Measurements from ENCODE around the gene DMWD.

DMWD gene

DNA sequence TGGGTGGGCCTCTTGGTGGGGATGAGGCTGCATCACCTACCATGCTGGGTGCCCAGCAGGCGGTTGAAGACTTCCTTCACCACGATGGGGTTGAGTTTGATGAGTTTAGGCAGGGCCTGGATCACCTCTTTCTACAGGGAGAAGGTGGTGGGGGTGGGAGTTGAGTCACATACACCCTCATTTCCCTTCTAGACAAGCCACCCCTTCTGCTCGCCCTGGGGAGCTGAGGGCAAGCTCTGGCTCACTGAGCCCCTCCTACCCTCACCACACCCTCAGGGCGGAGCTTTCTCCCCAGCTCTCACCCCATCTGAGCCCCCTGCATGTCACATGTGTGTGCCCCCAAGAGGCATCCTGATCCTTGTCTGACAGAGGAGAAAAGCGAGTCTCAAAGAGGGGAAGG, 30.1 kb upstream of the DMWD start:
- Histone ChIP-seq H3K36me3 (ENCODE audit: control insufficient read depth, insufficient read depth, low read length) (peaks cover 25% of the 10 kb centered on the region), H3K27me3 (ENCODE audit: control insufficient read depth, insufficient read depth, low read length) (no peaks in the 10 kb centered on the region), H3K4me3 (ENCODE audit: low read length) (no peak overlapping the region), H3K4me1 (ENCODE audit: control insufficient read depth, insufficient read depth, low read length) (no peaks in the 10 kb centered on the region), H3K27ac (ENCODE audit: low read depth, low read length) (no peak overlapping the region), H3K9ac (ENCODE audit: low read length) (no peak overlapping the region)

DNA sequence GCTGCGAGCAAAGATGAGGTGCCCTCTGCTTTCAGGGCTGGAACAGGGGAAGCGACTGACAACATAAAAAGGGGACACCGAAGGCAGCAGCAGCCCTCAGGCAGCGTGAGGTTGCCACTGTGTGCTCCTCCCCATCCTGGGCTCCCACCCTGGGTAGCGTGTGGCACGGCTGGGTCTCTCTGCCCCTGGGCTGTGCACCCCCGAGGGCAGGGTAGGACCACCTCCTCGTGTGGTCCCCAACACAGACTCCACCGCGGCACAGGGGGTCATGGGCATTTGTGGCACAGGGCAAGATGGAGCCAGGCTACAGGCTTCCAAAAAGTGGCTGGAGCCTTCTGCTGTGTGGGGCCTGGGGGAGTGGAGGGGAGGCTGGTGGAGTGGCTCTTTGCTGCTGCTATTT, 28.9 kb upstream of the DMWD start:
- Histone ChIP-seq H3K4me3 (ENCODE audit: low read length) (no peak overlapping the region), H3K9ac (ENCODE audit: low read length) (no peak overlapping the region), H3K27ac (ENCODE audit: low read depth, low read length) (no peak overlapping the region), H3K4me1 (ENCODE audit: control insufficient read depth, insufficient read depth, low read length) (no peaks in the 10 kb centered on the region), H3K27me3 (ENCODE audit: control insufficient read depth, insufficient read depth, low read length) (no peaks in the 10 kb centered on the region), H3K36me3 (ENCODE audit: control insufficient read depth, insufficient read depth, low read length) (peaks cover 23% of the 10 kb centered on the region)

GRCh38 chr19:45821103-45821521, 28.5 kb upstream of the DMWD start:
- Histone ChIP-seq H3K27me3 (ENCODE audit: control insufficient read depth, insufficient read depth, low read length) (no peaks in the 10 kb centered on the region), H3K27ac (ENCODE audit: low read depth, low read length) (no peak overlapping the region), H3K4me1 (ENCODE audit: control insufficient read depth, insufficient read depth, low read length) (no peaks in the 10 kb centered on the region), H3K4me3 (ENCODE audit: low read length) (no peak overlapping the region), H3K9ac (ENCODE audit: low read length) (no peak overlapping the region), H3K36me3 (ENCODE audit: control insufficient read depth, insufficient read depth, low read length) (peaks cover 20% of the 10 kb centered on the region)

DNA sequence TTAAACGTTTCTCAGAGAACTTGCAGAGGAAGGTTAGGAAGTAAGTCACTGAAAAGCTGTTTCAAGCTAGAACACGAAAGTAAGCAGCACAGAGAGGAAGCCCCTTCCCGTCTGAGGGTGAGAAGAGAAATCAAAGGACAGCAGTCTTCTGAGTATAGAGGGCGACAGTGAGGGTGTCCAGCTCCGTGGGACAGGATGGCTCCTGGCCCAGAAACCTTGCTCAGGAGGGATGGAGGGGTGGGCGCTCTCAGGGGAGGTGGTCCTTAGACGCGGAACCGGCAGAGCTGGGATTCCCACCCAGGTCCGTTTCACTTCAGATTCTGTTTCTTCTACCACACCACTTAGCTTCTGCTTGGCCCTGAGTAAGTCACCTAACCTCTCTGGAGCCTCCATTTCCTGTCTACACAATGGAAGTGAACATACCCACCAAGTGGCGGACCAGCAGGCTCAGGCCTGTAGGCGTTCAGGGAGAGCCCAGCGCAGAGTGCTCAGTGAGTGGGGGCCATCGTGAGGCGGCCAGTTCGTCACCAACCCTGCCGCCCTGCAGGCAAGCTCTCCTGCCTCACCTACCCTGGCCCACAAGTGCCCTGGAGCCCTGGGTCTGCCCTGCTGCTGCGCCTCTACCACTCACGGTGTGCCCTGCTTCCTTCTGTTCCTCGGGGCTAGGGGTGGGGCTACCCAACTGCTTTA, 27.9 kb upstream of the DMWD start:
- H3K4me1 ChIP-seq (ENCODE audit: control insufficient read depth, insufficient read depth, low read length), result no peaks in the 10 kb centered on the region
- no peak overlapping the region for H3K27ac ChIP-seq (ENCODE audit: low read depth, low read length)
- no peaks in the 10 kb centered on the region for H3K27me3 ChIP-seq (ENCODE audit: control insufficient read depth, insufficient read depth, low read length)
- H3K9ac ChIP-seq (ENCODE audit: low read length), result no peak overlapping the region
- H3K4me3 ChIP-seq (ENCODE audit: low read length), result no peak overlapping the region
- peaks cover 14% of the 10 kb centered on the region for H3K36me3 ChIP-seq (ENCODE audit: control insufficient read depth, insufficient read depth, low read length)

- H3K27ac ChIP-seq (ENCODE audit: low read depth, low read length), result no peak overlapping the region
- H3K36me3 ChIP-seq (ENCODE audit: control insufficient read depth, insufficient read depth, low read length), result peaks cover 8% of the 10 kb centered on the region
- no peaks in the 10 kb centered on the region for H3K27me3 ChIP-seq (ENCODE audit: control insufficient read depth, insufficient read depth, low read length)
- H3K4me3 ChIP-seq (ENCODE audit: low read length), result no peak overlapping the region
- no peak overlapping the region for H3K9ac ChIP-seq (ENCODE audit: low read length)
- no peaks in the 10 kb centered on the region for H3K4me1 ChIP-seq (ENCODE audit: control insufficient read depth, insufficient read depth, low read length)
These were observed 27.1 kb upstream of the DMWD start for GRCh38 chr19:45819769-45820168.

GRCh38 chr19:45817725-45818301, 25.2 kb upstream of the DMWD start:
- Histone ChIP-seq H3K36me3 (ENCODE audit: control insufficient read depth, insufficient read depth, low read length) (peaks cover 5% of the 10 kb centered on the region), H3K9ac (ENCODE audit: low read length) (no peak overlapping the region), H3K27me3 (ENCODE audit: control insufficient read depth, insufficient read depth, low read length) (no peaks in the 10 kb centered on the region), H3K27ac (ENCODE audit: low read depth, low read length) (no peak overlapping the region), H3K4me1 (ENCODE audit: control insufficient read depth, insufficient read depth, low read length) (no peaks in the 10 kb centered on the region), H3K4me3 (ENCODE audit: low read length) (no peak overlapping the region)

GRCh38 chr19:45817010-45817724, 24.5 kb upstream of the DMWD start:
- Histone ChIP-seq H3K9ac (ENCODE audit: low read length) (no peak overlapping the region), H3K36me3 (ENCODE audit: control insufficient read depth, insufficient read depth, low read length) (peaks cover 5% of the 10 kb centered on the region), H3K4me1 (ENCODE audit: control insufficient read depth, insufficient read depth, low read length) (no peaks in the 10 kb centered on the region), H3K27me3 (ENCODE audit: control insufficient read depth, insufficient read depth, low read length) (no peaks in the 10 kb centered on the region), H3K27ac (ENCODE audit: low read depth, low read length) (no peak overlapping the region), H3K4me3 (ENCODE audit: low read length) (no peak overlapping the region)

GRCh38 chr19:45816236-45817009, 23.8 kb upstream of the DMWD start:
- Histone ChIP-seq H3K36me3 (ENCODE audit: control insufficient read depth, insufficient read depth, low read length) (peaks cover under 1% of the 10 kb centered on the region), H3K4me1 (ENCODE audit: control insufficient read depth, insufficient read depth, low read length) (no peaks in the 10 kb centered on the region), H3K27me3 (ENCODE audit: control insufficient read depth, insufficient read depth, low read length) (no peaks in the 10 kb centered on the region), H3K9ac (ENCODE audit: low read length) (no peak overlapping the region), H3K27ac (ENCODE audit: low read depth, low read length) (no peak overlapping the region), H3K4me3 (ENCODE audit: low read length) (no peak overlapping the region)

GRCh38 chr19:45815481-45816216, 23.0 kb upstream of the DMWD start:
- Histone ChIP-seq H3K9ac (ENCODE audit: low read length) (no peak overlapping the region), H3K27me3 (ENCODE audit: control insufficient read depth, insufficient read depth, low read length) (no peaks in the 10 kb centered on the region), H3K27ac (ENCODE audit: low read depth, low read length) (no peak overlapping the region), H3K4me1 (ENCODE audit: control insufficient read depth, insufficient read depth, low read length) (no peaks in the 10 kb centered on the region), H3K4me3 (ENCODE audit: low read length) (no peak overlapping the region), H3K36me3 (ENCODE audit: control insufficient read depth, insufficient read depth, low read length) (no peaks in the 10 kb centered on the region)

GRCh38 chr19:45814851-45815480, 22.3 kb upstream of the DMWD start, which contains the start of gene RSPH6A:
Gene RSPH6A, minus strand, starts transcription at chr19:45815308. Its CDS starts 132 bp downstream, at chr19:45815176.
- H3K9ac ChIP-seq (ENCODE audit: low read length), result no peak within 1 kb of the TSS
- no peaks in the 10 kb centered on the region for H3K27me3 ChIP-seq (ENCODE audit: control insufficient read depth, insufficient read depth, low read length)
- H3K4me3 ChIP-seq (ENCODE audit: low read length), result no peak within 1 kb of the TSS
- no peaks in the 10 kb centered on the region for H3K4me1 ChIP-seq (ENCODE audit: control insufficient read depth, insufficient read depth, low read length)
- no peaks in the 10 kb centered on the region for H3K36me3 ChIP-seq (ENCODE audit: control insufficient read depth, insufficient read depth, low read length)
- no peak within 1 kb of the TSS for H3K27ac ChIP-seq (ENCODE audit: low read depth, low read length)

- no peaks in the 10 kb centered on the region for H3K36me3 ChIP-seq (ENCODE audit: control insufficient read depth, insufficient read depth, low read length)
- H3K4me1 ChIP-seq (ENCODE audit: control insufficient read depth, insufficient read depth, low read length), result no peaks in the 10 kb centered on the region
- H3K4me3 ChIP-seq (ENCODE audit: low read length), result no peak overlapping the region
- H3K27ac ChIP-seq (ENCODE audit: low read depth, low read length), result no peak overlapping the region
- H3K27me3 ChIP-seq (ENCODE audit: control insufficient read depth, insufficient read depth, low read length), result no peaks in the 10 kb centered on the region
- H3K9ac ChIP-seq (ENCODE audit: low read length), result no peak overlapping the region
These were observed 21.6 kb upstream of the DMWD start for GRCh38 chr19:45814166-45814780.

Measured in rectal smooth muscle tissue (tissue), 1 donor.